Right renal pelvis (tissue), 4 donors: ENCODE measurements around the gene USO1. TPM values are rescaled to one million over a fixed set of nuclear protein-coding genes. Genes with fewer than 3 reads are reported as not detected.
"Not testable (repeated sequence)": the region's sequence is repeated elsewhere in the genome, so short reads cannot be mapped to it uniquely, and the experiment has no call there.

Source experiments
- DNase-seq, 4 donors: peaks; one replicate each; pipeline ENCODE4 v3.0.0-alpha.2; 2013; ENCODE audit warnings: low read depth in 4 of 4, low spot score in 3 of 4, missing footprints in 1 of 4
- polyA plus RNA-seq, 4 donors: library from polyadenylated mRNA; unstranded; fragments of 120-200 nt; gene quantifications; one replicate each; pipeline ENCODE4 v1.2.1, GENCODE V29; 2013; ENCODE audit not compliant: insufficient read length in 4 of 4

The USO1 gene
- polyA plus RNA-seq, 4 donors: 80.6 to 92.5 (median 89.9) TPM

GRCh38 chr4:75745161-75745560 is 20.8 kb downstream of the USO1 start:
- DNase-seq: no peak

- DNase-seq: no peak
Measured at GRCh38 chr4:75745721-75746199, 21.4 kb downstream of the USO1 start.

GRCh38 chr4:75752637-75753036 is 28.3 kb downstream of the USO1 start:
- DNase-seq: no peak

- no peak for DNase-seq
Measured at GRCh38 chr4:75769036-75769435, 44.7 kb downstream of the USO1 start.

- DNase-seq: no peak
Measured at GRCh38 chr4:75771607-75772006, 47.2 kb downstream of the USO1 start.

- DNase-seq: no peak
Measured at GRCh38 chr4:75777589-75777988, 53.2 kb downstream of the USO1 start.

GRCh38 chr4:75779105-75779757 is 54.9 kb downstream of the USO1 start:
- DNase-seq: no peak

- DNase-seq: no peak
Measured at GRCh38 chr4:75781305-75781704, 56.9 kb downstream of the USO1 start.

- peak in 1 of 4 donors; percentile 3 for DNase-seq
Measured at GRCh38 chr4:75786526-75786925, 62.1 kb downstream of the USO1 start.

- DNase-seq: no peak
Measured at GRCh38 chr4:75786938-75787337, 62.6 kb downstream of the USO1 start.

- DNase-seq: no peak
Measured at GRCh38 chr4:75790024-75790423, 65.6 kb downstream of the USO1 start.

GRCh38 chr4:75800972-75801371 is 76.6 kb downstream of the USO1 start:
- no peak for DNase-seq

- not testable (repeated sequence) for DNase-seq
Measured at GRCh38 chr4:75806035-75806434, 81.7 kb downstream of the USO1 start.

GRCh38 chr4:75817901-75818300 is 93.5 kb downstream of the USO1 start:
- no peak for DNase-seq

- DNase-seq: no peak
Measured at GRCh38 chr4:75819121-75819520, 94.7 kb downstream of the USO1 start.

- no peak for DNase-seq
Measured at GRCh38 chr4:75820197-75820596, 95.8 kb downstream of the USO1 start.

GRCh38 chr4:75820676-75821075 is 96.3 kb downstream of the USO1 start:
- DNase-seq: no peak

GRCh38 chr4:75821216-75821615 is 96.8 kb downstream of the USO1 start:
- no peak for DNase-seq

- no peak for DNase-seq
Measured at GRCh38 chr4:75821966-75822365, 97.6 kb downstream of the USO1 start.

- no peak for DNase-seq
Measured at GRCh38 chr4:75822416-75822815, 98.0 kb downstream of the USO1 start.

- no peak for DNase-seq
Measured at GRCh38 chr4:75823812-75824211, 99.4 kb downstream of the USO1 start.

GRCh38 chr4:75830906-75831305 is 106.5 kb downstream of the USO1 start:
- no peak for DNase-seq

GRCh38 chr4:75831856-75832405 is 107.6 kb downstream of the USO1 start:
- DNase-seq: no peak
